GM18498 (cell line): ENCODE data around the gene TUBB1.

Experiments
- ATAC-seq: cut with Tn5 transposase; IDR thresholded peaks from one replicate; pipeline ENCODE4 v1.9.1; 2021; ENCODE audit warnings: mild to moderate bottlenecking, moderate library complexity; ENCODE audit not compliant: unreplicated experiment

Gene TUBB1

GRCh38 chr20:59074456-59074855 is 55.2 kb downstream of the TUBB1 start:
- no peak for ATAC-seq

- ATAC-seq = no peak
Observed at GRCh38 chr20:59075934-59076508, 56.8 kb downstream of the TUBB1 start.
